22Rv1 (cell line): ENCODE data around the gene GET3.
A peak's percentile ranks its signal among the peaks of the same experiment; 100 is the strongest.

Source experiments
- H3K27ac ChIP-seq: fragments of 450-650 bp; 2 replicates; pipeline ENCODE4 v1.5.1; 2017
- CTCF ChIP-seq: fragments of 450-650 bp; IDR thresholded peaks from 2 replicates; pipeline ENCODE4 v1.5.1; 2017; ENCODE audit warnings: mild to moderate bottlenecking
- ZFX ChIP-seq: fragments of 450-650 bp; IDR thresholded peaks from 2 replicates; pipeline ENCODE4 v1.6.1; 2017; ENCODE audit warnings: antibody characterized with exemption, borderline replicate concordance

GET3 gene

GRCh38 chr19:12767666-12768065, 30.4 kb downstream of the GET3 start:
- no peak for TF ChIP-seq CTCF
- no peak for TF ChIP-seq ZFX
- H3K27ac ChIP-seq: no peak overlapping the region

DNA sequence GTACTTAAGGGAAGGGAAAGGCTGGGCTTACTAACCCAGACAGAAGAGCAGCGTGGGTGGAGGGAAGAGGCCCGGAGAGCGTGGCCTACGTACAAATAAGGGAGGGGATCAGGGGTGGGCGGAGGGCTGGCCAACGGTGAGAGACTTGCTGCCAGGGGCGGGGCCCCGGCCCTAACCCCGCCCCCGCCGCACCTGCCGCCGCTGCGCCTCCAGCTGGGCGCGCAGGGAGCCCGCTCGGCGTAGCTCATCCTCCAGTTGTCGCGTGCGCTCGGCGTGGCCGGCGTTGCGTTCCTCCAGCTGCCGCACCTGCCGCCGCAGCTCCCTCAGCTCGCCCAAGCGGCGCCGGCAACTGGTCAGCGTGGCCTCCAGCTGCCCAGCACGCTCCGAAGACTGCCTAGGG, 32.4 kb downstream of the GET3 start:
- no peak overlapping the region for H3K27ac ChIP-seq
- TF ChIP-seq CTCF (no peak), ZFX (no peak)

GRCh38 chr19:12770922-12771321, 33.6 kb downstream of the GET3 start:
- no peak overlapping the region for H3K27ac ChIP-seq
- TF ChIP-seq ZFX: no peak
- TF ChIP-seq CTCF: no peak

- TF ChIP-seq ZFX: no peak
- no peak for TF ChIP-seq CTCF
- H3K27ac ChIP-seq: peak overlapping the region; percentile 95; the same call in 1 of the 2 replicates
Observed at GRCh38 chr19:12772323-12772722, 35.0 kb downstream of the GET3 start.

DNA sequence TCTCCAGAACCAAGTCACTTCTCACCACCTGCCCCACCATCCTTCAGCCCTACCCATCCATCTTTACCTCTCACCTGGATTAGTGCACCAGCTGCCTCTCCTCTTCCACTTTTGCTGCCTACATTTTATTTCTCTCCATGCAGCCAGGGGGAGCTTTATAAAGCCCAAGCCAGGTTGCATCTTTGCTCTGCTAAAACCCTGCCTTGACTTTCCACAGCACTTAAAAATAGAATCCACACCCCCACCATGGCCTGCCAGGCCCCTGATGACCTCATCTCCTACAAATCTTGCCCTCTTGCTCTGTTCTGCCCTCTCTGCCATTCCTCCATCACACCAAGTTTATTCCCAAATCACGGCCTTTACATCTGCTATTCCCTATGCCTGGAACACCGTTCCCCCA, 36.3 kb downstream of the GET3 start:
- peak overlapping the region; percentile 95 for H3K27ac ChIP-seq
- TF ChIP-seq ZFX (no peak), CTCF (0 out of 2 replicates have a peak, but pooled peaks have one; percentile 9)

DNA sequence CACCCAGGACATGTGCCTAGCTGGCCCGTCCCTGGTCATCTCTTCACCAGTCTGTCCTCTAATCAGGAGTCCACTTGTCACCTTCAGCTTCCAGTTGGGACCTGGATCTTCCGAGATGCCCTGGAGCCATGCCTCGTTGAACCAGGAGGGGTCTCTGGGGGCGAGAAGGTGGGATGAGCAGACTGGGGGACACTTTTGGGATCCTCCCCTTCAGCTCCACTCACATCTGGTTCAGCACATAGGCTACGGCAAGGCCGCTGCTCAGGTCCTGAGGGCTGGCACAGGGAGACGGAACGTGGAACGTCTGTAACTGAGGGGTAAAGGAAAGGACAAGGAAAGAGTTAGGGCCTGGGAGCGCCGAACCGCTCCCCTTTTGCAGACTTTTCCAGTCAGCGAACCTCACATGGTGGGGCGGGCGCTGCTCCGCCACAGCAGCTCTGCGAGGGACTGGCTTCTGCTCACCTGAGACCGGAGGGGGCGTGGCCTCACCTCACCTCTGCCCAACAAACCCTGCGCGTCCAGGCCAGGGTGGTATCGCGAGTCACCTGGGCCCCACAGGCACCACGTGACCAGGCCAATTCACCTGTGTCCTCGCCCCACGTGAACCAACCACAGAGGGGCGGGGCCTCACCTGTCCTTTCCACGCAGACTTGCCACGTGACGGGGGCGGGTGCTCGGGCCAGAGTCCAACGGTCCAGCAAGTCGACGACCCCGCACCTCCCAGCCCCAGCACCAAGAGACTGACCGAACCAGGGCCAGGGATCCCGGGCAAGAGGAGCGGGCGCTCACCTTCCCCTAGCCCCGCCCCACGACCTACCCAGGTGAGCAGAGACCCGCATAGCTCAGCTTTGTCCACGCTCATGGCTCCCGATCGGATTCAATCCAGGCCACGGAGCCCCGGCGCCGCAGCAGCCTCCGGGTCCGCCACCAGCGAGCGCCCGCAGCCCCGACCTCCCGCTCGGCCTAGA, 37.6 kb downstream of the GET3 start, which contains the start of gene HOOK2:
TSS of gene HOOK2 (minus strand) at position 965 of the 968 bp plus-strand sequence. CDS start at position 862, 103 bp downstream.
- H3K27ac ChIP-seq: peak within 1 kb of the TSS; percentile 95
- TF ChIP-seq ZFX (no peak), CTCF (no peak)
